ENCODE measurements around the gene TSPAN18.

- TF ChIP-seq CTCF (IDR thresholded peaks at IDR 0.05; ENCODE audit: low read depth, low read length): no peak
- no peak for TF ChIP-seq EZH2phosphoT487 (IDR thresholded peaks at IDR 0.05; ENCODE audit: low read depth)
These were observed 55.7 kb downstream of the TSPAN18 start for GRCh38 chr11:44782478-44782877.

Measured in OCI-LY3 (cell line).